Activated CD4-positive, alpha-beta memory T cell treated with anti-CD3 and anti-CD28 coated beads for 36 hours (primary cell): ENCODE measurements around the gene TRAF1. TPM values are rescaled to one million over a fixed set of nuclear protein-coding genes. Genes with fewer than 3 reads are reported as not detected.

Experiments
- CTCF ChIA-PET: fragments of 350-600 bp; sonication (Branson Sonifier 250); formaldehyde crosslinking; loops from one replicate; lab custom pipeline; 2021; ENCODE audit warnings: antibody characterized with exemption, inconsistent platforms; lab: Charles Lee
- POLR2A ChIA-PET: fragments of 350-600 bp; sonication (Branson Sonifier 250); formaldehyde crosslinking; loops from one replicate; lab custom pipeline; 2021; ENCODE audit warnings: antibody characterized with exemption; lab: Charles Lee
- DNase-seq: peaks from one replicate; pipeline ENCODE4 v3.0.0-alpha.2; 2020
- H3K27ac Mint-ChIP-seq: one replicate; pipeline ENCODE4 v1.8.0; 2021; ENCODE audit warnings: mixed read lengths
- H3K27me3 Mint-ChIP-seq: one replicate; pipeline ENCODE4 v1.8.0; 2021; ENCODE audit warnings: mixed read lengths
- H3K36me3 Mint-ChIP-seq: one replicate; pipeline ENCODE4 v1.8.0; 2021; ENCODE audit warnings: mixed read lengths
- H3K4me1 Mint-ChIP-seq: one replicate; pipeline ENCODE4 v1.8.0; 2021; ENCODE audit warnings: low read depth, mixed read lengths
- H3K4me3 Mint-ChIP-seq: one replicate; pipeline ENCODE4 v1.8.0; 2021; ENCODE audit warnings: mild to moderate bottlenecking, mixed read lengths
- H3K9me3 Mint-ChIP-seq: one replicate; pipeline ENCODE4 v1.8.0; 2021; ENCODE audit warnings: mixed read lengths
- intact Hi-C: fragments of 100-400 bp; cut with micrococcal nuclease; formaldehyde crosslinking; loops from one replicate; pipeline ENCODE4 v1.15.1; 2023
- total RNA-seq, 2 experiments: library from RNA; stranded (reverse); gene quantifications; one replicate each; pipeline ENCODE4 v1.2.3, GENCODE V29; 2021

The TRAF1 gene
- total RNA-seq, 2 experiments from 2014 or later, result 124 TPM

DNA sequence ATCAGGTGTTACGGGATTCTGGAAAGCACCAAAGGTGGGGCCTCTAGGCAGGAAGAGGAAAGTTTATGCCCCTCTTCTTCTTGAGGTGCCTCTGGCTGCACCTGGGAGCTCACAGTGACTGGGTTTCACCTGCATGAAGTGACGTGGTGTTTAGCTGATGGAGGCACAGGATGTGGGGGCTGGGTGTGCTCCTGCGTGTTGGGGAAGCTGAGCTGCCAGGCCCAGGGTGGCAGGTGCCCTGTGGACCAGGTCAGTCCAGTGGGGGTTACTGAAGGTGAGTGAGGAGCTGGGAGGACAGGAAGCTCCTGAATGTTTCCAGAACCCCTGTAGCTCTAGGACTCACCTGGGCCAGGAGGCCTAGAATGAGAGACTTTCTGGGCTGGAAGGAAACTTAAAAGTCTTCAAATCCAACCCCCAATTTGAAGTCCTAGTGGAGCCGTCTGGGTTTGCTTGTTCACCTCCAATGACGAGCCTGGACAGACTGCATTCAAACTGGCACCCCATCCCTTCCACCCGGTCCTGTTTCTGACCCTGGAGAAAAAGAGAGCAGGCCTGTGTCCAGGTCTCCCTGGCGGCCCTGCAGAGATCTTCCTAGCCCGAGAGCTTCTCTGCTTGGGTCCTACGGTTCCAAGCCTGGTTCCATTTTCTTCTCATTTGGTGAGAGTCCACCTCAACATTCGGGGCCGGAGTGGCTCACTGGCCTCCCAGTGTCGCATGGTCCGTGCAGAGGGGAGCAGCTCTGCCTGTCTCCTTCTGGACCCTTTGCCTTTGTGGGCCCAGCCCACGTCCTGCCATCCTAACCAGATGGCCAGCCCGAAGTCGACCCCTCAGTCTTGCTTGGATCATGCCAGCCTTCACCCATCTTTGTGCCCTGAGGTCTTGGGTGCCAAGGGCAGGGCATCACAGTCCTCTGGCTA lies 22.3 kb downstream of the TRAF1 start:
- H3K27me3 Mint-ChIP-seq, result no peaks in the 10 kb centered on the region
- CTCF ChIA-PET, result interaction anchor here (1.3 to 2.0 kb wide), 3 partner anchors 27 to 36 kb away, joined by 3 to 5 read pairs (median 4); no protein-coding TSS in a partner anchor
- peak; percentile 68 for DNase-seq
- POLR2A ChIA-PET, result interaction anchor here (0.8 to 18.2 kb wide), 11 partner anchors 9 to 153 kb away, joined by 3 to 237 read pairs (median 4); partner anchors contain the start of genes FBXW2 and TRAF1
- H3K9me3 Mint-ChIP-seq, result no peaks in the 10 kb centered on the region
- peak overlapping the region; percentile 91 for H3K27ac Mint-ChIP-seq
- peaks cover 74% of the 10 kb centered on the region for H3K36me3 Mint-ChIP-seq
- intact Hi-C loops, result no loop called here
- peak overlapping the region; percentile 20 for H3K4me3 Mint-ChIP-seq
- H3K4me1 Mint-ChIP-seq, result peaks cover 85% of the 10 kb centered on the region

DNA sequence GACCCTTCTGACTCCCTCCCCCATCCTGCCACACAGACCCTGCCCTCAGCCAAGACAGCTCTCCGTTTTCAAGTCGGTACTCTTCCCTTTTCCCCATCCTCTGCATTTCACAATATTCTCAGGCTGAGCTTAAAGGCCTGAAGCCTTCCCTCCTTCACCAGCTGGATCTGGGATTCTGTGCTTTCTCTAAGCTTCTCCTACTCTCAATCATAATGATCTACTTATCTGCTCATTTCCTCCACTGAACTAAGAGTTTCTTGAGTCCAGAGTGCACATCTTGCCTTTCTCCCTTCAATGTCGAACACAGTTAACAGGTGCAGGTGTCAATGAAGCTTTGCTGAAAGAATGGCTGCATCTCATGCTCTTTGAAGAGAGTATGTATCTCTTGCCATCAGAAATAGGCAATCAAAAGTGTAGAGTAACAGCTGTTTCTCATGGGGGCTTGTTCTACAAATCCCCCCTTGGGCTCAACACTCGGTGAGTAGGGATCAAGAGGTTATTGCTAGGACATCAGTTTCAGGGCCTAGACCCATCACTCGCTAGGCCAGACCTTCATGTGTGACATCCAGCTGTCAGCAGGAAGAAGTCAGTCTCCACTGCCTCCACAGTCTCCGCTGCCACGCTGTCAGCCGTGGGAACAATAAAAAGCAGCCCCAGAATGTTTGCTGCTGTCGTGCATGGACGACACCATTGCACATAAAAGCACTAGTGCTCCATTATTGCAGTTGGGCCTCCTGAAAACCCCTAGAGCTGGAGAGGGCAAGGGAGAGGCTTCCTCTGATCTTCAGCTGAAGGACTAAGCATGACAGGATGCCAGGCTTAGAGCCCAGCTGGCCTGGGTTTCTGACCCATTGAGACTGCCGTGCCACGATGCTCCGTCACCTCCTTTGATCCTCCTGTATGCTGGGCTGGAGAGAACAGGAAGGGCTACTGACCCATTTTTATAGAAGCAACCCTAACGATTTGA lies 23.7 kb downstream of the TRAF1 start:
- peak overlapping the region; percentile 91 for H3K27ac Mint-ChIP-seq

DNA sequence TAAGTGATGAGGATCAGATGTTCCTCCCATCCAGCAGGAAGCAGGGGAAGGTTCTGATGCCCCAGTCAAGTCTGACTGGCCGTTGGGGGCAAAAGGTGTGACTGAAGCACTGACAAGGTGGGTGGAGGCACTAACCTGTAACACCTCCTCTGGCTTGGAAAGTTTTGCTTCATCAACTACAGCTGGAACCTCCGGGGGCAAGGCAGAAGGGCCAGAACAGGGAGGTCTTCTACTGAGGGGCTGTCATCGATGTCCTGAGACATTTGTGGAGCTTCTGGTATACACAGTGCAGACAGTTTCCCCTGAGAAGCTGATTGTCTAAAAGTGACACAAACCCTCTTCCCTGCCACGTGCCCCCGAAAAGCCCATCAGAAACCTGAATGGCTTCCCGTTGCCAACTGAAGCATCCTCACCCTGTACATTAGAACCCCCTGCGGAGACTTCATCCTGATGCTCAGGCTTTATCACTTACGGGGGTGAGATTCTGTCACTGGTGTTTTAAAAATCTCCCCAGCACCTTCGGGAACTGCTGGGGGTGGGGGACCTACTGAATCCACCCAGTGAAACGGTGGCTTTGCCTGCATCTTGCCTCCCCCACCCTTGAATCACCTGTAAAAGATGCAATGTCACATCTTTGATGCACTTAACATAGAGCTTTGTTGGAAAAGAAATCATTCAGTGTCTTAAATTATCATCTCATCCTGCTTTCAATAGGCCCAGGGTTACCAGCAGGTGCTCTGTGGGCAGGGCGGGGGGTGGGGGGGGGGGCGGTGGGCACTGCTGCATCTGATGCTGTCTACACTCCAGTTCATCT lies 24.6 kb downstream of the TRAF1 start:
- no peaks in the 10 kb centered on the region for H3K27me3 Mint-ChIP-seq
- DNase-seq, result no peak
- peaks cover 87% of the 10 kb centered on the region for H3K4me1 Mint-ChIP-seq
- no peaks in the 10 kb centered on the region for H3K9me3 Mint-ChIP-seq
- ChIA-PET POLR2A (interaction anchor here (1.0 to 18.2 kb wide), 12 partner anchors 8 to 109 kb away, joined by 3 to 237 read pairs (median 4); partner anchors contain the start of genes FBXW2 and TRAF1), CTCF (interaction anchor here (0.9 to 2.0 kb wide), 3 partner anchors 22 to 34 kb away, joined by 3 to 8 read pairs (median 5); no protein-coding TSS in a partner anchor)
- H3K4me3 Mint-ChIP-seq, result no peak overlapping the region
- intact Hi-C loops, result no loop called here
- H3K27ac Mint-ChIP-seq, result peak overlapping the region; percentile 91
- H3K36me3 Mint-ChIP-seq, result peaks cover 65% of the 10 kb centered on the region

More for the DNA sequence above, 23.7 kb downstream of the TRAF1 start:
- Mint-ChIP-seq H3K9me3 (no peaks in the 10 kb centered on the region), H3K27me3 (no peaks in the 10 kb centered on the region), H3K36me3 (peaks cover 72% of the 10 kb centered on the region), H3K4me3 (no peak overlapping the region), H3K4me1 (peaks cover 89% of the 10 kb centered on the region)
- intact Hi-C loops, result no loop called here
- no peak for DNase-seq
- ChIA-PET POLR2A (interaction anchor here (0.6 to 18.2 kb wide), 12 partner anchors 8 to 110 kb away, joined by 3 to 237 read pairs (median 3); partner anchors contain the start of genes FBXW2 and TRAF1), CTCF (interaction anchor here (0.9 to 2.0 kb wide), 4 partner anchors 23 to 34 kb away, joined by 3 to 8 read pairs (median 4); no protein-coding TSS in a partner anchor)

DNA sequence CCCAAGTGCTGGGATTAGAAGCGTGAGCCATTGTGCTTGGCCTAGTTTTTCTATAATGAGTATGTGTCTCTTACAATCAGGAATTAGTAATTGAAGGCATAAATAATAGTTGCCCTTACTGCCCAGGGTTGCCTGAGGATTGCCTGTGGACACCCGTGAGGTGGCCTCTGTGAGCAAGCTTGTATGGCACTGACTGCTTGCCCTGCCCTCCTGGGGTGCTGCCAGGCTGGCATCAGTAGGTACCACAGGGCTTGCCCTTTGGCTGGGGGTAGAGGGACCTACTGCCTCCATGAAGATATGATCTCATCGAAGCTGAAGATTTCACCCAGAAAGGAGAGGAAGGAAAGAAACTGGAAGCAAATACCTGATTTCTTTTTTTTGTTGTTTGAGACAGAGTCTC lies 25.8 kb downstream of the TRAF1 start:
- peaks cover 85% of the 10 kb centered on the region for H3K4me1 Mint-ChIP-seq
- intact Hi-C loops, result no loop called here
- ChIA-PET POLR2A (interaction anchor here (0.6 to 18.2 kb wide), 7 partner anchors 9 to 110 kb away, joined by 3 to 237 read pairs (median 6); partner anchors contain the start of gene TRAF1), CTCF (interaction anchor here (1.7 kb wide), 1 partner anchor 20 kb away, joined by 5 read pairs; no protein-coding TSS in a partner anchor)
- H3K36me3 Mint-ChIP-seq, result peaks cover 58% of the 10 kb centered on the region
- H3K27ac Mint-ChIP-seq, result peak overlapping the region; percentile 81
- DNase-seq, result no peak
- peak overlapping the region; percentile 35 for H3K4me3 Mint-ChIP-seq
- no peaks in the 10 kb centered on the region for H3K27me3 Mint-ChIP-seq
- no peaks in the 10 kb centered on the region for H3K9me3 Mint-ChIP-seq

DNA sequence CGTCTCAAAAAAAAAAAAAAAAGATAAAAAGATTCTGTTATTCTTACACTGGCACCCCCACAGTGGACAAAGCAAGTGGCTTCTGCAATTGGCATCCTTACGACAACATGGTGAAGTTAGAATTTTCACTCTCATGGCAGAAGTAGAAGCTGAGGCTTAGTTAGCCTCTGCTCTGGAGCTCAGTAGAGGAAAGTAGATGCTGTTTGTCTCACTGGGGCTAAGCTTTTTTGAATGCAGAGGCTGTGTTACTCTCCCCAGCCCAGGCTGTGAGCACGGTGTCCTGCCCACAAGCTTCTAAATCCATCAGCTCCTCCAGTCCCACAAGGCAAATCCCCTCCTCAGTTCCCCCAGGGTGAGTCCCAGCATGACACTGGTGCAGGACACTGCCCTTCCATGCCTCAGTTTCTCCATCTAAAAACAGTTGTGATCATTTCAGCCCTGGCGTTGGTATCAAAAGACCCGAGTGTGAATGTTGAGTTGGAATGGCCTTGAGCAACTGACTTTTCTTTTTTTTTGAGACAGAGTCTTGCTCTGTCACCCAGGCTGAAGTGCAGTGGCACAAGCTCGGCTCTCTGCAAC lies 27.0 kb downstream of the TRAF1 start:
- peak overlapping the region; percentile 17 for H3K4me3 Mint-ChIP-seq
- intact Hi-C loops, result no loop called here
- POLR2A ChIA-PET, result interaction anchor here (0.6 to 5.3 kb wide), 8 partner anchors 8 to 62 kb away, joined by 3 to 46 read pairs (median 4); partner anchors contain the start of gene TRAF1
- peak overlapping the region; percentile 81 for H3K27ac Mint-ChIP-seq
- peaks cover 78% of the 10 kb centered on the region for H3K4me1 Mint-ChIP-seq
- H3K9me3 Mint-ChIP-seq, result no peaks in the 10 kb centered on the region
- CTCF ChIA-PET, result interaction anchor here (0.6 to 1.7 kb wide), 4 partner anchors 20 to 66 kb away, joined by 3 to 5 read pairs (median 4); no protein-coding TSS in a partner anchor
- H3K27me3 Mint-ChIP-seq, result no peaks in the 10 kb centered on the region
- peaks cover 46% of the 10 kb centered on the region for H3K36me3 Mint-ChIP-seq
- no peak for DNase-seq

DNA sequence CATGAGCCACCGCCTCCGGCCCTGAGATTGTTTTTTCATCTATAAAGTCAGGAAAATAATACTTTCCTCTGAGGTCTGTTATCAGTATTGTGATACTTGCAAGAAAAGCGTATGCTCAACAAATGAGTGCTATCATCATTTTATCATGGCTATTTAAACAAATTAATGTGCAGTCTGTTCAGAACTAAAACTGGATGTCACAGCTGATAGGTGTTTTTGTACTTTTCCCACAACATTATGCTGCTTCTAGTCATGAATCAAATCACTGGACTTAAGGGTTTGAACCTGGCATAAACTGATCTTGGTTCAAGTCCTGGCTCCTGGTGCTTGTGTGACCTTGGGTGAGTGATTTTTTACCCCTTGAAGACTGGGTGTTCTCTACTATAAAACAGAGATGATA lies 28.2 kb downstream of the TRAF1 start:
- CTCF ChIA-PET, result interaction anchor here (1.3 kb wide), 1 partner anchor 143 kb away, joined by 3 read pairs; no protein-coding TSS in a partner anchor

DNA sequence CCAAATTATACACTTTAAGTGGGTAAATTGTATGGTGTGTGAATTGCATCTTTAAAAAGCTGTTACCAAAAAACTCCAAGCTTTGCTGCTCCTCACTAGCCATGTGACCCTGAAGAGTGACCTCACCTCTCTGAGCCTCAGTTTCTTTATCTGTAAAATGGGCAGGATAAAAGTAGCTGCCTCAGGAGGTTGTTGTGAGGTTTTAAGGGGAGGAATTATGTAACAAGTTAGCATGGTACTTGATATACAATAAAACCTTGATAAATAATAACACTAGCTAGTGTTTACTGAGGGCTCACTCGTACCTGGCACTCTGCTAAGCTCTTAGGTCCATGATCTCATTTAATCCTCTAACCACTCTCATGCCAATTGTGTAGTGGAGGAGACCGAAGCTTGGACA lies 30.6 kb downstream of the TRAF1 start:
- peaks cover 78% of the 10 kb centered on the region for H3K4me1 Mint-ChIP-seq
- H3K27ac Mint-ChIP-seq, result peak overlapping the region; percentile 61
- no peaks in the 10 kb centered on the region for H3K9me3 Mint-ChIP-seq
- H3K27me3 Mint-ChIP-seq, result no peaks in the 10 kb centered on the region
- no peak overlapping the region for H3K4me3 Mint-ChIP-seq
- H3K36me3 Mint-ChIP-seq, result peaks cover 29% of the 10 kb centered on the region
- intact Hi-C loops, result no loop called here
- POLR2A ChIA-PET, result interaction anchor here (0.8 to 5.3 kb wide), 12 partner anchors 8 to 103 kb away, joined by 3 to 46 read pairs (median 5); partner anchors contain the start of genes FBXW2, PHF19 and TRAF1
- no peak for DNase-seq
- CTCF ChIA-PET, result interaction anchor here (1.6 to 2.1 kb wide), 4 partner anchors 23 to 143 kb away, joined by 4 to 8 read pairs (median 7); no protein-coding TSS in a partner anchor

More for the DNA sequence above, 28.2 kb downstream of the TRAF1 start:
- POLR2A ChIA-PET, result interaction anchor here (1.3 to 5.3 kb wide), 4 partner anchors 11 to 28 kb away, joined by 4 to 46 read pairs (median 8); partner anchors contain the start of genes PHF19 and TRAF1
- H3K27me3 Mint-ChIP-seq, result no peaks in the 10 kb centered on the region
- intact Hi-C loops, result no loop called here
- DNase-seq, result no peak
- peaks cover 36% of the 10 kb centered on the region for H3K36me3 Mint-ChIP-seq
- H3K4me3 Mint-ChIP-seq, result peak overlapping the region; percentile 16
- peak overlapping the region; percentile 72 for H3K27ac Mint-ChIP-seq
- H3K4me1 Mint-ChIP-seq, result peaks cover 74% of the 10 kb centered on the region
- H3K9me3 Mint-ChIP-seq, result no peaks in the 10 kb centered on the region

DNA sequence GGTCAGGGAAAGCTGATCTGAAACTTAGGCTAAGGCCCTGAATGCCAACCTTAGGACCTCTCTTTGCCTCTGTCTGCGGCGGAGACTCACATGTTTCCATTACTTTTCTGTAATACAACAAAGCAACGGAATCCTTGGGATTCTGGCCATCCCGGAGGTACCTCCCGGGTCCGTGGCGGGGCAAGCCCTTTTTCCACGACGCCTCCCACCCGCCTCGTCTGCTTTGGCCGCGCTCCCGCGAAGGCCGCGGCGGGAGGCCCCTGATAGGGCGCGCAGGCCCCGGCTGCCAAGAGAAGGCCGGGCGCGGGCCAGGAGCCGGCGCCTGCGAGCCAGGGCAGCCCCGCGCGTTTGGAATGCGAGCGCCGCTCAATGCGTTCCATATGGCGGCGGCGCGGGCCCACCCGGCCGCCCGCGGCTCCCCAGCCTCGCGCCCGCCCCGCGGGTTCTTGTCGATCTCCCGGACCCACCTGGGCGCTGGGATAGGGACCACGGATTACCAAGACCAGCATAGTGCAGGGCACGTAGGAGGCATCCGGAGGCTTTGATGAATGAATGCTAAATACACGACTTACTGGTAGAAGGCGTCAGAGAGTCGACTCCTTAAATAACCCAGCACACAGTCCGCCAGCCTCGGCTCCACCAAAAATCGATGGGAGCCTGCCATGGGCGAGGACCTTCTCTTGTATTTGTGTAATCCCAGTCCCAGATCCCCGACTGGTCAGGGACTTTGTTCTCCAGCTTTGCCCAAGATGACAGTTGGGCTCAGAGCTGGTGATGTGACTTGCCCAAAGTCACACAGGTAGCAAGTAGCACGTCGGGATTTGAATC lies 32.1 kb downstream of the TRAF1 start:
- peaks cover 21% of the 10 kb centered on the region for H3K36me3 Mint-ChIP-seq
- no peaks in the 10 kb centered on the region for H3K9me3 Mint-ChIP-seq
- no peak overlapping the region for H3K4me3 Mint-ChIP-seq
- DNase-seq, result no peak
- no peaks in the 10 kb centered on the region for H3K27me3 Mint-ChIP-seq
- H3K4me1 Mint-ChIP-seq, result peaks cover 80% of the 10 kb centered on the region
- peak overlapping the region; percentile 95 for H3K27ac Mint-ChIP-seq
- intact Hi-C loops, result loop anchor here (5.0 kb wide), 1 partner anchor 137 kb away; no protein-coding TSS in a partner anchor
- POLR2A ChIA-PET, result interaction anchor here (0.6 to 5.3 kb wide), 7 partner anchors 9 to 50 kb away, joined by 3 to 97 read pairs (median 9); partner anchors contain the start of gene TRAF1
- CTCF ChIA-PET, result interaction anchor here (0.6 kb wide), 2 partner anchors 51 to 137 kb away, joined by 4 to 5 read pairs; no protein-coding TSS in a partner anchor

DNA sequence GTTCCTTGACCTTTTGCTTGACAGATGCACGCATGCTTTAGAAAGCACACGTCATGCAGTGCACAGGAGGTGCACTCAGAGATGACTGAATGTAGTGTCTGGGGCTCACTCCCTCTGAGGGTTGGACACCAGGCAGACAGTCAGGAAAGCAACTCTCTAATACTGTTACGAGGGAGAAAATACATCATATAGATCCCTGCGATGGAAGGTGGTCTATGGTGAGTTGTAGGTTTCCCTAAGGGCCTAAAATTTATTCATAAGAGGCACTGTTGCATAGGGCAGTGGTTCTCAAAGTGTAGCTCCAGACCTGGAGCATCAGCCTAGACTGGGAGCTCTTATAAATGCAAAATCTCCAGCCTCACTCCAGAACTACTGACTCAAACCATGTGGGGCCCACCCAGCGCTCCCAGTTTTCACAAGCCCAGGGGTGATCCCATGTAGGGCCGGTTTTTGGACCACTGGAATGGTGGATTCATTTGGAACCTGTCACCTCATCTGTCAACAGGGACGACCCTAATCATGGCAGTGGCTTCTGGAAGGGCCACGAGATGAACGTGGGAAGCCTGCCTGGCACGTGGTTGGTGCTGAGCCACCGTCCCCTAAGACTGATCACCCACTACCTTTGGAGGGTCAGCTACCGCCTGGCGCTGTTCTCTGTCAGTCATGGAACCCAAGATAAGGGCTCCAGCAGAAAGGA lies 32.8 kb downstream of the TRAF1 start:
- peaks cover 21% of the 10 kb centered on the region for H3K36me3 Mint-ChIP-seq
- DNase-seq, result no peak
- peaks cover 84% of the 10 kb centered on the region for H3K4me1 Mint-ChIP-seq
- CTCF ChIA-PET, result interaction anchor here (1.1 kb wide), 1 partner anchor 41 kb away, joined by 3 read pairs; no protein-coding TSS in a partner anchor
- no peaks in the 10 kb centered on the region for H3K27me3 Mint-ChIP-seq
- no peaks in the 10 kb centered on the region for H3K9me3 Mint-ChIP-seq
- no peak overlapping the region for H3K4me3 Mint-ChIP-seq
- peak overlapping the region; percentile 95 for H3K27ac Mint-ChIP-seq
- intact Hi-C loops, result loop anchor here (2.0 to 5.0 kb wide), 2 partner anchors 136 to 305 kb away; no protein-coding TSS in a partner anchor
- POLR2A ChIA-PET, result interaction anchor here (0.6 to 4.9 kb wide), 14 partner anchors 8 to 50 kb away, joined by 3 to 97 read pairs (median 7); partner anchors contain the start of genes PHF19 and TRAF1
